Right atrium auricular region (tissue), 2 donors: ENCODE data around the gene MOK. TPM values are rescaled to one million over a fixed set of nuclear protein-coding genes. Genes with fewer than 3 reads are reported as not detected.

Source experiments
- DNase-seq: peaks from one replicate; pipeline ENCODE4 v3.0.0-alpha.2; 2019; ENCODE audit warnings: low spot score
- H3K27ac ChIP-seq, 2 donors: fragments of 200-600 bp; sonication (generic); 1 replicate in 1 of 2; 2 replicates in 1 of 2; pipeline ENCODE4 v1.5.1; 2016 to 2019
- H3K27me3 ChIP-seq, 2 donors: fragments of 200-600 bp; sonication (generic); one replicate each; pipeline versions ENCODE4 v1.5.1 to v1.6.0; 2017 to 2019
- H3K36me3 ChIP-seq: fragments of 200-600 bp; sonication (generic); one replicate; pipeline ENCODE4 v1.5.1; 2016
- H3K4me1 ChIP-seq, 2 donors: fragments of 200-600 bp; sonication (generic); one replicate each; pipeline versions ENCODE4 v1.5.1 to v1.6.0; 2017 to 2019
- H3K4me3 ChIP-seq, 2 donors: fragments of 200-600 bp; sonication (generic); 1 replicate in 1 of 2; 2 replicates in 1 of 2; pipeline ENCODE4 v1.5.1; 2017 to 2019; ENCODE audit warnings: mild to moderate bottlenecking in 1 of 2, moderate library complexity in 1 of 2
- H3K9me3 ChIP-seq, 2 donors: fragments of 200-600 bp; sonication (generic); one replicate each; pipeline ENCODE4 v1.5.1; 2019
- CTCF ChIP-seq, 2 donors: fragments of 200-600 bp; sonication (generic); IDR thresholded peaks; one replicate each; pipeline ENCODE4 v1.5.1; 2019; ENCODE audit warnings: antibody characterized with exemption in 2 of 2
- total RNA-seq, 2 donors: library from RNA; depleted of rRNA; stranded (reverse); fragments of >200 nt; gene quantifications; one replicate each; pipeline ENCODE4 v1.1.0, GENCODE V29; 2016

MOK gene
- total RNA-seq, 2 donors from 2014 or later, result 10.1 to 22.9 TPM

DNA sequence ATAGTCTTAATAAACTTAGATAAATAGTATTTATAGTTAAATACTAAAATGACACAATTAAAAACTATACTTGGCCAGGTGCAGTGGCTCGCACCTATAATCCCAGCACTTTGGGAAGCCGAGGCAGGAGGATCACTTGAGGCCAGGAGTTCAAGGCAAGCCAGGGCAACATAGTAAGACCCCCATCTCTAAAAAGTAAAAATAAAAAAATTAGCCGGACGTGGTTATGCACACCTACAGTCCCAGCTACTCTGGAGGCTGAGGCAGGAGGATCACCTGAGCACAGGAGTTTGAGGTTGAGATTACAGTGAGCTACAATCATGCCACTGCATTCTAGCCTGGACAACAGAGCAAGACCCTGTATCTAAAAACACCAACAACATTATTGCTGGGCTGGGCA lies 41.7 kb upstream of the MOK start:
- no peak for TF ChIP-seq CTCF (IDR thresholded peaks at IDR 0.05)
- no peak for DNase-seq
- Histone ChIP-seq H3K27me3 (no peaks in the 10 kb centered on the region), H3K36me3 (peaks cover 84% of the 10 kb centered on the region), H3K4me3 (no peak overlapping the region), H3K9me3 (no peaks in the 10 kb centered on the region), H3K27ac (no peak overlapping the region), H3K4me1 (peaks cover 0 to 6% of the 10 kb centered on the region in 2 donors)

GRCh38 chr14:102345232-102345631 lies 40.3 kb upstream of the MOK start:
- no peaks in the 10 kb centered on the region for H3K4me1 ChIP-seq
- H3K36me3 ChIP-seq, result peaks cover 86% of the 10 kb centered on the region
- no peak for DNase-seq

DNA sequence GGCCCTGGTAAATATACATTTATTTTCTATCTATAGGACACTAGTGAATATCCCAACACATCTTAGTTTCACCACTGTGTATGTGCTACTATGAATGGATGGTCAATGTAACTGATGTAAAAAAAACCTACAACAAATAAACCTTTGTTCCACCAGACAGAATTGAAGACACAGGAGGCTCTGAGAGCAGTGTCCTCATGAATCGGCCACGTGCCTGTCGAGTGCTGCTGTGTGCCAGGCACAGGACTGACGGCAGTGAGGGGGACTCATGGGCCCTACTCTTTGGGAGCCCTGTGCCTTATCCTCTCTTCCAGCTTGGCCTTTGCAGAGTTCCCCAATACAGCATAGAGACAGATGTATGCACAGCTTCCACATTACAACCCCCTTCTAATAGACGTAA lies 39.5 kb upstream of the MOK start:
- DNase-seq, result no peak
- Histone ChIP-seq H3K4me1 (no peaks in the 10 kb centered on the region), H3K36me3 (peaks cover 82% of the 10 kb centered on the region), H3K27ac (no peak overlapping the region), H3K9me3 (no peaks in the 10 kb centered on the region), H3K27me3 (no peaks in the 10 kb centered on the region), H3K4me3 (no peak overlapping the region)
- TF ChIP-seq CTCF (IDR thresholded peaks at IDR 0.05), result no peak

More at GRCh38 chr14:102345232-102345631, 40.3 kb upstream of the MOK start:
- Histone ChIP-seq H3K27me3 (no peaks in the 10 kb centered on the region), H3K9me3 (no peaks in the 10 kb centered on the region), H3K27ac (no peak overlapping the region), H3K4me3 (no peak overlapping the region)
- no peak for TF ChIP-seq CTCF (IDR thresholded peaks at IDR 0.05)

DNA sequence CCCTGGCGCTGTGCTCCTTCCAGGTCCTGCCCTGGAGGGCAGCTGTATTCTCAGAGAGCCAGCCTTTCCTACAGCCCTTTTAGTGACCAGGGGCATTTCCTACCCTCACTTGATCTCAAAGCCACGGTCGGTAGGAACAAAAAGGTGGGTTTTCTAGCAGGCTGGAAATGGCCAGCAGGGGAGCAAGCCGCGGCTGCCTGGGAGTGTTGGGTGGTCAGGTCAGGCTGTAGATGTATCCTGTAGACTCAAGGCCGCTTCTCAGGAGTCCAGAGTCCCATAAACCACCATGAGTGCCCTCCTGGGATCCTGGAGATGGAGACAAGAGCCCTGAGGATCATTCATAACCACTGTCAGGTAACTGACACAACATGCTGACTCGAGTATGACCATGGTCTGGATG lies 39.1 kb upstream of the MOK start:
- no peaks in the 10 kb centered on the region for H3K9me3 ChIP-seq
- H3K27me3 ChIP-seq, result no peaks in the 10 kb centered on the region
- H3K4me1 ChIP-seq, result no peaks in the 10 kb centered on the region
- no peak overlapping the region for H3K4me3 ChIP-seq
- peaks cover 79% of the 10 kb centered on the region for H3K36me3 ChIP-seq
- no peak for TF ChIP-seq CTCF (IDR thresholded peaks at IDR 0.05)
- no peak overlapping the region for H3K27ac ChIP-seq
- no peak for DNase-seq

DNA sequence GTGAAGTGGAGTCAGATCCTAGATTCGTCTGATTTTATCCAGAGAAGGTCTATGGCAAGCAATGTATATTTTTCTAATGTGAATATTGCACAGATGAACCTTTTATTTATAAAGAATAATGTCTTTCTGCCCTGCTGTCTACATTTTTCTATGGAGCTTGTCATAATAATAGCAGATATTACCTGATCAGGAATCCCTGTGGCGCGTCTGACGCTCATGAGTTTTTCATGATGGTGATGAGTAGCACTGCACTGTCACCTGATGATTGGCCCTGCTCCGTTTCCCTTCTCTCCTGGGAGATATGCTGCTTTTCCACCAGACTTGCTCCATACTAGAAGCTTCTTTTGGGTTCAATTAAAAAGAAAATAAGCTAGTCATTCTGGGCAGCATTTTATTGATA lies 37.3 kb upstream of the MOK start:
- Histone ChIP-seq H3K9me3 (no peaks in the 10 kb centered on the region), H3K27ac (no peak overlapping the region), H3K27me3 (no peaks in the 10 kb centered on the region), H3K4me1 (no peaks in the 10 kb centered on the region), H3K36me3 (peaks cover 68% of the 10 kb centered on the region), H3K4me3 (no peak overlapping the region)
- TF ChIP-seq CTCF (IDR thresholded peaks at IDR 0.05), result no peak
- no peak for DNase-seq

DNA sequence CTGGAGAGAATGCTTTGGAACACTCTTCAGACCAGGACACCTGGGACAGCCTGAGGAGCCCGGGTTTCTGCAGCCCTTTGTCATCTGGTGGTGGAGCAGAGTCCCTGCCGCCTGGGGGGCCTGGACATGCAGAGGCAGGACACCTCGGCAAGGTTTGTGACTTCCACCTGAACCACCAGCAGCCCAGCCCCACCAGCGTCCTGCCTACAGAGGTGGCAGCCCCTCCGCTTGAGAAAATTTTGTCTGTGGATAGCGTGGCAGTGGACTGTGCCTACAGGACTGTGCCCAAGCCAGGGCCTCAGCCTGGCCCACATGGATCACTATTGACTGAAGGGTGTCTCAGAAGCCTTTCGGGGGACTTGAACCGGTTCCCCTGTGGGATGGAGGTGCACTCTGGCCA lies 36.6 kb upstream of the MOK start:
- Histone ChIP-seq H3K27ac (no peak overlapping the region), H3K9me3 (no peaks in the 10 kb centered on the region), H3K36me3 (peaks cover 62% of the 10 kb centered on the region), H3K4me1 (no peaks in the 10 kb centered on the region), H3K27me3 (no peaks in the 10 kb centered on the region), H3K4me3 (no peak overlapping the region)
- DNase-seq, result no peak
- TF ChIP-seq CTCF (IDR thresholded peaks at IDR 0.05), result no peak
